ENCODE measurements around the gene PAN2. TPM values are rescaled to one million over a fixed set of nuclear protein-coding genes. Genes with fewer than 3 reads are reported as not detected.

The PAN2 gene
- polyA plus RNA-seq, 3 donors, result 8.8 to 120 (median 16.0) TPM

- Histone ChIP-seq H2AFZ (ENCODE audit: insufficient read depth, low read depth, low read length, poor library complexity, severe bottlenecking) (no peak overlapping the region), H3K79me2 (ENCODE audit: insufficient read depth, low read length) (no peaks in the 10 kb centered on the region), H3K9me3 (replicated peaks in 1 of 2; ENCODE audit: control insufficient read depth in 1 of 2, insufficient read depth in 1 of 2, low read length in 2 of 2) (peaks cover 0 to 1% of the 10 kb centered on the region in 2 donors), H4K20me1 (ENCODE audit: insufficient read depth, low read length) (no peaks in the 10 kb centered on the region), H3K9ac (ENCODE audit: insufficient read depth, low read length, poor library complexity, severe bottlenecking) (no peak overlapping the region), H3K27ac (ENCODE audit: low read depth in 1 of 2, low read length in 2 of 2) (no peak overlapping the region), H3K4me2 (replicated peaks; ENCODE audit: extremely low read depth, low read length, poor library complexity, severe bottlenecking) (no peak overlapping the region), H3K4me1 (ENCODE audit: control insufficient read depth in 1 of 2, insufficient read depth in 2 of 2, low read length in 2 of 2) (no peaks in the 10 kb centered on the region), H3K27me3 (ENCODE audit: control insufficient read depth in 2 of 2, insufficient read depth in 2 of 2, low read length in 2 of 2) (no peaks in the 10 kb centered on the region), H3K4me3 (replicated peaks in 1 of 3; ENCODE audit: low read depth in 2 of 3, low read length in 3 of 3) (no peak overlapping the region), H3K36me3 (replicated peaks in 1 of 2; ENCODE audit: control insufficient read depth in 1 of 2, insufficient read depth in 2 of 2, low read length in 2 of 2) (no peaks in the 10 kb centered on the region)
- intact Hi-C loops (cut with micrococcal nuclease), result loop anchor here (10.0 kb wide), 2 partner anchors 88 to 98 kb away; partner anchors contain the start of genes MIP (in 1 of the 2) and SPRYD4 (in 1 of the 2)
- no peaks in the 10 kb centered on the region for H3K4me1 Mint-ChIP-seq
- no peaks in the 10 kb centered on the region for H3K36me3 Mint-ChIP-seq
- peaks cover 0 to 2% (median 1%) of the 10 kb centered on the region in 3 donors for H3K27me3 Mint-ChIP-seq (ENCODE audit: low read depth in 3 of 3)
- H3K27ac Mint-ChIP-seq, result no peak overlapping the region
- WGBS (ENCODE audit: insufficient coverage), result no CpG with 5 or more reads among the region's 3 CpGs
- peaks cover 0 to 6% (median 3%) of the 10 kb centered on the region in 7 donors for H3K9me3 Mint-ChIP-seq
- H3K4me3 Mint-ChIP-seq, result no peak overlapping the region
- no peak for TF ChIP-seq CTCF (IDR thresholded peaks at IDR 0.05)
- no peak for DNase-seq
Observed at GRCh38 chr12:56366948-56367347, 33.1 kb upstream of the PAN2 start.

GRCh38 chr12:56362130-56363059 lies 28.6 kb upstream of the PAN2 start, which contains the start of gene APOF:
APOF (minus strand) TSS chr12:56362857; CDS start chr12:56362745, 112 bp downstream.
- peaks cover 29% of the 10 kb centered on the region for H3K79me2 ChIP-seq (ENCODE audit: insufficient read depth, low read length)
- no peaks in the 10 kb centered on the region for H3K27me3 ChIP-seq (ENCODE audit: control insufficient read depth in 2 of 2, insufficient read depth in 2 of 2, low read length in 2 of 2)
- H3K27me3 Mint-ChIP-seq (ENCODE audit: low read depth in 3 of 3), result peaks cover 0 to 2% (median 1%) of the 10 kb centered on the region in 3 donors
- WGBS (ENCODE audit: insufficient coverage), result 95% methylated on average over 3 of the region's 10 CpGs
- no peaks in the 10 kb centered on the region for H3K9me3 ChIP-seq (replicated peaks in 1 of 2; ENCODE audit: control insufficient read depth in 1 of 2, insufficient read depth in 1 of 2, low read length in 2 of 2)
- H3K27ac ChIP-seq (ENCODE audit: low read depth in 1 of 2, low read length in 2 of 2), result no peak within 1 kb of the TSS
- peaks cover 15% of the 10 kb centered on the region for H4K20me1 ChIP-seq (ENCODE audit: insufficient read depth, low read length)
- no peak within 1 kb of the TSS for H3K9ac ChIP-seq (ENCODE audit: insufficient read depth, low read length, poor library complexity, severe bottlenecking)
- H3K4me1 Mint-ChIP-seq, result peaks cover 26% of the 10 kb centered on the region
- no peak within 1 kb of the TSS for H3K4me2 ChIP-seq (replicated peaks; ENCODE audit: extremely low read depth, low read length, poor library complexity, severe bottlenecking)
- peaks cover 1 to 7% of the 10 kb centered on the region in 2 donors for H3K36me3 Mint-ChIP-seq
- no peak within 1 kb of the TSS for H3K4me3 ChIP-seq (replicated peaks in 1 of 3; ENCODE audit: low read depth in 2 of 3, low read length in 3 of 3)
- H3K36me3 ChIP-seq (replicated peaks in 1 of 2; ENCODE audit: control insufficient read depth in 1 of 2, insufficient read depth in 2 of 2, low read length in 2 of 2), result no peaks in the 10 kb centered on the region
- no peak for DNase-seq
- H3K4me1 ChIP-seq (ENCODE audit: control insufficient read depth in 1 of 2, insufficient read depth in 2 of 2, low read length in 2 of 2), result peaks cover 19 to 23% of the 10 kb centered on the region in 2 donors
- peak within 1 kb of the TSS; percentile 36 for H2AFZ ChIP-seq (ENCODE audit: insufficient read depth, low read depth, low read length, poor library complexity, severe bottlenecking)
- H3K9me3 Mint-ChIP-seq, result no peaks in the 10 kb centered on the region
- H3K27ac Mint-ChIP-seq, result peak within 1 kb of the TSS in 1 of 7 donors; percentile 21
- intact Hi-C loops (cut with micrococcal nuclease), result loop anchor here (5.0 to 10.0 kb wide), 3 partner anchors 45 to 102 kb away; partner anchors contain the start of genes CNPY2 (in 2 of the 2), MIP (in 1 of the 2) and SPRYD4 (in 1 of the 2)
- no peak for TF ChIP-seq CTCF (IDR thresholded peaks at IDR 0.05)
- H3K4me3 Mint-ChIP-seq, result no peak within 1 kb of the TSS

Data from CD14-positive monocyte (primary cell).